RKO (cell line): ENCODE results near the gene LNPK.
"Not testable (repeated sequence)": the region's sequence is repeated elsewhere in the genome, so short reads cannot be mapped to it uniquely, and the experiment has no call there.

ENCODE experiments used
- DNase-seq: peaks from one replicate; pipeline ENCODE4 v3.0.0-alpha.2; 2016; ENCODE audit warnings: low spot score

Gene LNPK

GRCh38 chr2:175973373-175973772 is 28.7 kb downstream of the LNPK start:
- DNase-seq = no peak

DNA sequence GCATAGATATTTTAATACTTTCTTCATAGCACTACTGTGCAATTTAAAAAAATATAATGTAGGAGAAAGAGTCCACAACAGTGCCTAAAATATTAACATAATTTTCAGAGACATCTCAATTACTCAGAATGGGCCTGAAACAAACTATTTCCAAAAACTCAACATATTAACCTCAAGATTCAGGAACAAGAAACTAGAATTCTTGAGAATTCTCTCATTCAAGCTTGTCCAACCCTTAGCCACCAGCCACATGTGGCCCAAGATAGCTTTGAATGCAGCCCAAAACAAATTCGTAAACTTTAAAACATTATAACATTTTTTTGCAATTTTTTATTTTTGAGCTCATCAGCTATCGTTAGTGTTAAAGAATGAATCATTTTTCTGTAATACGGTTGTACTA is 35.2 kb downstream of the LNPK start:
- no peak for DNase-seq

GRCh38 chr2:175965773-175966172 is 36.3 kb downstream of the LNPK start:
- no peak for DNase-seq

- DNase-seq = no peak
Measured at GRCh38 chr2:175964195-175964594, 37.9 kb downstream of the LNPK start.

DNA sequence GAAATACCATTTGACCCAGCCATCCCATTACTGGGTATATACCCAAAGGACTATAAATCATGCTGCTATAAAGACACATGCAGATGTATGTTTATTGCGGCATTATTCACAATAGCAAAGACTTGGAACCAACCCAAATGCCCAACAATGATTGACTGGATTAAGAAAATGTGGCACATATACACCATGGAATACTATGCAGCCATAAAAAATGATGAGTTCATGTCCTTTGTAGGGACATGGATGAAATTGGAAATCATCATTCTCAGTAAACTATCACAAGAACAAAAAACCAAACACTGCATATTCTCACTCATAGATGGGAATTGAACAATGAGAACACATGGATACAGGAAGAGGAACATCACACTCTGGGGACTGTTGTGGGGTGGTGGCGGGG is 38.9 kb downstream of the LNPK start:
- DNase-seq = not testable (repeated sequence)

DNA sequence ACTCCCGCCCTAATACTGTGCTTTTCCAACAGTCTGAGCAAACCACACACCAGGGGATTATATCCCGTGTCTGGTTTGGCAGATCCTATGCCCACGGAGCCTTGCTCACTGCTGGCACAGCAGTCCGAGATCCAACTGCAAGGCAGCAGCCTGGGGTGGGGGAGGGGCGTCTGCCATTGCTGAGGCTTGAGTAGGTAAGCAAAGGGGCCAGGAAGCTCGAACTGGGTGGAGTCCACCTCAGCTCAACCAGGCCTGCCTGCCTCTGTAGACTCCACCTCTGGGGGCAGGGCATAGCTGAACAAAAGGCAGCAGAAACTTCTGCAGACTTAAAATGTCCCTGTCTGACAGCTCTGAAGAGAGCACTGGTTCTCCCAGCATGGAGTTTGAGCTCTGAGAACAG is 44.2 kb downstream of the LNPK start:
- no peak for DNase-seq

GRCh38 chr2:175955136-175955535 is 46.9 kb downstream of the LNPK start:
- no peak for DNase-seq

DNA sequence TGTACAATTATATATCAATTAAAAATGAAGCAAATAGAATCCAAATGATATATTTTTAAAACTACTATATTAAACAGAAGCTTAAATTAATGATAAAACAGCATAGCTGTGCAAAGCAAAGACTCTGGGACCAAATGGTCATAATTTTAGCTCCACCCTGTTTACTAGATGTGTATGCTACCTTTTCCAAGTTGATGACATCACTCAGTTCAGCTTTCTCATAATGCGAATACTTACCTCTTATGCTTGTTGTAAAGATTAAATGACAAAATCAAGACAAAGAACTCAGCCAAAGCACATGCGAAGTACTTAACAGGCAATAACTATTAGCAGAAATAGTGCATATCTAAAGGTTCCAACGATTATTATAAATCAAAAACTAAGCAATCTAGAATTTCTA is 51.6 kb downstream of the LNPK start:
- DNase-seq = no peak

DNA sequence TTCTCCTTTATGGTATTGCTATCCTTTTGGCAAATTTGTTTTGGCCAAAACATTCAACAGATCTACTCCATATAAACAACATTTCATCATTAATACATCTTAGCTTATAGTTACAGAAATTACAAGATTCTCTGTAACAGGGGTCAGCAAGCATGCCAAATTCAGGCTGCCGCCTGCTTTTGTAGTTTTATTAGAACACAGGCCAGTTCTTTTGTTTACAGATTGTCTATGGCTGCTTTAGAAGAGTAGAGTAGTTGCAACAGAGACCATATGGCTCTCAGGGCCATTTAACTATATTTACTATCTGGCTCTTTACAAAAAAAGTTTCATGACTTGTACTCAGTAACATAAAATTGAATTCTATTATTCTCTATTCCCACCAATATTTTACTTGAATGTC is 53.9 kb downstream of the LNPK start:
- no peak for DNase-seq

DNA sequence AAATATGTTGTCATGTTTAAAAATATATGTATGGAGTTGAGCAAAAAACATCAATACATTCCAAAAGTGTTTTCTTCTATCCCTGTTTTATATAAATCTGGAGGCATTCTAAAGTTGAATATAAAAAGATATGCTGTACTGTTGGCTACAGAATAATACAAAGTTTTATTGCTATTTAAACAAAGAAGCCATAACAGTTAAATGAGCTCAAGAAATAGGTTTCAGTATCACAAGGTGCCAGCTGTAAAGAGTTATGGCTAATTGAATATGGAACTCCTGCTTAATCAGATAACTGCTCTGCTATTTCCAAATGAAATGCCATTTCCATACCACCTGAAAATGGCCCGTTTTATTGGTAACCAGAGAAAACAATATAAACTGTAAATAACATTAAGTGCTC is 55.0 kb downstream of the LNPK start:
- no peak for DNase-seq

DNA sequence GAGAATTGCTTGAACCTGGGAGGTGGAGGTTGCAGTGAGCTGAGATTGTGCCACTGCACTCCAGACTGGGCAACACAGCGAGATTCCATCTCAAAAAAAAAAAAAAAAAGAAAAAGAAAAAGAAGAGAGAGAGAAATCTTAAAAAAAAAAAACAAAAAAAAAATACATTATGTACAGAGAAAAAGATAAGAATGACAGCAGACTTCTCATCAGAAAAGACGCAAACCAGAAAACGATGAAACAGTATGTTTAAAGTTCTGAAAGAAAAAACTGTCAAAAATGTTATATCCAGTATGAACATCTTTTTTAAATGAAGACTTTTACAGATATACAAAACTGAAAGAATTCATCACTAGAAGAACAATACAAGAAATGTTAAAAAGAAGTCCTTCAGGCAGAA is 60.4 kb downstream of the LNPK start:
- no peak for DNase-seq

- DNase-seq = no peak
Measured at GRCh38 chr2:175937216-175937615, 64.9 kb downstream of the LNPK start.

GRCh38 chr2:175935289-175936181 is 66.5 kb downstream of the LNPK start:
- no peak for DNase-seq

DNA sequence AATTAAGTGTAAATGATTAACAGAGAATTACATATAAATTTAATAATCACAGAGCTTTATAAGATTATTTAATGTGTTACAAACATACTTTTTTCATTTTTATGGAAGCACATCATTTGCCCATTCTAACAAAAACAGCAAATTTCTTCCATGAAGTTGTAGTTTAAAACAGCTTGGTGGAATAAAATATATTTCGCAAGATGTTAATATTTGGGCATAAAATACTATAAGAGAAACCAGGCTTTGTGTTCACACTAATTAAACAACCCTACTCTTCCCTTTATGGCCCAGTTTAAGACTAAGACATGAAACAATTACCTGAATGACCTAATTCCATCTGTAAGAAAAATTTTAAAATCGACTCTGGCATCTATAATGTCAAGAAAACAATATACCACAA is 69.4 kb downstream of the LNPK start:
- no peak for DNase-seq

- DNase-seq = no peak
Measured at GRCh38 chr2:175931805-175932204, 70.3 kb downstream of the LNPK start.

- DNase-seq = no peak
Measured at GRCh38 chr2:175930504-175930903, 71.6 kb downstream of the LNPK start.

GRCh38 chr2:175929850-175930249 is 72.2 kb downstream of the LNPK start:
- DNase-seq = no peak

- no peak for DNase-seq
Measured at GRCh38 chr2:175926272-175926671, 75.8 kb downstream of the LNPK start.

DNA sequence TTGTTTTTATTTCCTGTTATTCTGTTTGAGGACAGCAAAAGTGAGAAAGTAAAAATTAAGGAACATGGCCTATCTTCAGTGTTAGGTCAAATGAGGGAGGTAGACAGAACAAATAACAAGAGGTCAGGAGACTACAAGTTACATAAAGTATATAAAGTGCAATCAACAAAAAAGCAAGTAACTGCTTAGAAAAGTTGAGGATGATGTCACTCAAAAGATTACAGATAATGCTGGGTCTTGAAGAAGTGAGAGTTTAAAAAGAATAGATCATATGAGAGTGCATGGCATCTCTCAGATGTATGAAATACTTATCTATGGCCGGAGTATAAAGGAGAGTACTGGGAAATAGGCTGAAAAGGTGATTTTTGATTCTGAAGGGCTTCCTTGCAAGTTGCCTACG is 79.9 kb downstream of the LNPK start:
- DNase-seq = no peak

DNA sequence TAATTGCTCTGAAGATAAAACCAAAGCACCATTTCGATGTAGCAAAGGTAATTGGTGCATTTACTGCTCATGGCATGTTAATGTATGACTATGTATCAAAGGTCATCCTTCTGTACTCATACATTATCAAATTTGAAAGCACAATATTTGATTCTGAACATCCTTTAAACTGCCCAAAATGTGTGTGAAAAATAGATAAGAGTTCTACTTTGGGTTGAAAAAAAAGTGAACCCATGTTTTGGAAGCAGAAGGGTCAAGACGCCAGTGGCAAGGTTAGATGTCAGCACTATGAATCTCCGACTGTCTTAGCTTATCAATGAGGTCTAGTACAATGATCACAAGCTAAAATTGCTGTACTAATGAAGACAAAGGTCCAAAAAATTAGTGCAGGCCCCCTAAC is 83.1 kb downstream of the LNPK start:
- DNase-seq = no peak

DNA sequence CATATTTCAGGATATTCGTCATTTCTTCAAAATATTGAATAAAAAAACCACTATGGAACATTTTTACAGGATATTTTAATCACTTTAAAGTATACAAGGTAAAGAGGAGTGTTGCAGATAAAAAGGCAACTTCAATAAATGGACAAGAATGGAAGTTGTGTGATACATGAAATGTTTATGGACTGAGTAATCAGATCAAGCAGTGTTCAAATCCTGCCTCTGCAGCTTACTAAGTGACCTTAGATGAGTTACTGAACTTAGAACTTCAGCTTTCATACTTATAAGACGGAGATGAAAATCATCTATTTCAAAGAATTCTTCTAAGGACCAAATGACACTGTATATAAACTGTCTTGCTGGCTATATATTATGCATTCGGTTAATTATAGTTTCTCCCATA is 87.2 kb downstream of the LNPK start:
- DNase-seq = no peak

- DNase-seq = not testable (repeated sequence)
Measured at GRCh38 chr2:175913849-175914743, 88.0 kb downstream of the LNPK start.

- DNase-seq = not testable (repeated sequence)
Measured at GRCh38 chr2:175913267-175913666, 88.8 kb downstream of the LNPK start.
